EH (cell line): ENCODE data around the gene RABL2B.
A peak's percentile ranks its signal among the peaks of the same experiment; 100 is the strongest.
"Not testable (repeated sequence)": the region's sequence is repeated elsewhere in the genome, so short reads cannot be mapped to it uniquely, and the experiment has no call there.

Experiments used
- DNase-seq: peaks from one replicate; pipeline ENCODE4 v3.0.0-alpha.2; 2015; ENCODE audit warnings: low read depth

RABL2B gene

DNA sequence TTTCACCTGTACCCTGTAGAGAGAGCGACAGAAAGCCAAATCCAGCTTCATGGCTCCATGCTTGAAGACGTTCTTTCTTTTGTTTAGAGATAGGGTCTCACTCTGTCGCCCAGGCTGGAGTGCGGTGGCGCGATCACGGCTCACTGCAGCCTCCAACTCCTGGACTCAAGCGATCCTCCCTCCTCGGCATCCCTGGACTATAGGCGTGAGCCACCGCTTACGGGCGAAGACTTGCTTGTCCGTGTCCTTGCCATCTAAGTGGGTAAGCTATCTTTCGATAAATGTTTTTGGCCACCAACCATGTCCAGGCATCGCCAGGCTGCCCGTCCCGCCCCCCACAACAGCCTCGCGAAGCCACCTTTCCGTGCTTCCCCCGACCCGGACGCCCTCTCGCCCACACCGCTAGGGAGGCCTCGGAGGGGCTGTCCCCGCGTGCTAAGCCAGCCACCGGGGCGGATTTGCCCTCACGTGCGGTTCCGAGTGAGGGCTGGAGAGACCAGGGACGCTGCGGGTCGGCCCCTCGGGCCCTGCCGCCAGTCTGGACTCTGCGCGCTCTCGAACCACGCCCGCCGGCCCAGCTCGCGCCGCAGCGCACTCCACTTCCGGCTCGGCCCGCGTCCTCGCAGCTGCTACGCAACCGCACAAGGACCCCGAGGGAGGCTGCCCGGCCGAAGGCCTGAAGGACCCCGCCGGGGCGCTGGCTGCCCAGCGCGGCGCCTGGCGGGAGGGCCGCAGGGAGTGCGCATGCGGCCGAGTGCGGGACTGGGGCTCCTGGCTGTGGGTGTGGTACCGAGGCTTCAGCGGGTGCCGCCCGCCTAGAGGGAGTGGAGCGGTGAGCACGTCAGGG lies at the start of gene RABL2B:
Gene RABL2B, minus strand, starts transcription at position 604 of the 847 bp plus-strand sequence. CDS start 1,342 bp downstream, outside the sequence.
- peak; percentile 86 for DNase-seq

DNA sequence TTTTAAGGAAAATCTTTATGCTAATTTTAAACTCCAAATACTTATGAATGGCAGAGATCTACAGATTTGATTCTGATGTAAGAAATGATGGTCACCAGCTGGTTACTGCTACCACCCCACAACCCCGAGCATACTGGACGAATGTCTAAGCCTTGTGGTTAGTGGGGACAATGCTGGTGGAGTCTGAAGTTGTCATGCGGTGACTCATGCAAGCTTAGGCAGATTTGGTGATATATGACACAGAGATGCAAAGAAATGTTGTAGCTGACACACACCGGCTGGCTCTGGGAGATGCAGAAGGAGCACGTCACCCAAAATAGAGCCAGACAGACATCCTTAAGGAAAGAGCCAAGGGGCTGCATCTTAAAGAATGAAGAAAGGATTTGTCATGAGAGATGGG lies 3.5 kb upstream of the RABL2B start:
- DNase-seq, result not testable (repeated sequence)

GRCh38 chr22:50785289-50785688 lies 1.9 kb upstream of the RABL2B start:
- not testable (repeated sequence) for DNase-seq

DNA sequence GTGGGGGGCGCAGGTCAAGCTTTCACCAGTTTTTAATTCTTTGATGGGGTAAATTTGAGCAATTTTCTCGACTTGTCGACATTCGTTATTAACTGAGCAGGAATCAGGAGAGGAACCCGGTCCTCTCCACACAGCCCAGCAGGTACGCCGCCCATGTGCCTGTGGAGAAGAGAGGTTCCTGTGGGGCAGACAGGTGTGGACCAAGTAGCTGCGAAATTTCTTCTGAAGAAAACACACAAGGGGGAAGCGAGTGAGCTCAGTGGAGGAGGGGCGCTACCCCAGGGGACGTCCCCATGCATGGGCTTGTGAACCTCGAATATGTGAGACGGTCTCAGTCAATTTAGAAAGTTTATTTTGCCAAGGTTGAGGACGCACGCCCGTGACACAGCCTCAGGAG lies 442 bp upstream of the RABL2B start:
- DNase-seq, result not testable (repeated sequence)

GRCh38 chr22:50782253-50782652 lies 1.2 kb downstream of the RABL2B start:
- not testable (repeated sequence) for DNase-seq

DNA sequence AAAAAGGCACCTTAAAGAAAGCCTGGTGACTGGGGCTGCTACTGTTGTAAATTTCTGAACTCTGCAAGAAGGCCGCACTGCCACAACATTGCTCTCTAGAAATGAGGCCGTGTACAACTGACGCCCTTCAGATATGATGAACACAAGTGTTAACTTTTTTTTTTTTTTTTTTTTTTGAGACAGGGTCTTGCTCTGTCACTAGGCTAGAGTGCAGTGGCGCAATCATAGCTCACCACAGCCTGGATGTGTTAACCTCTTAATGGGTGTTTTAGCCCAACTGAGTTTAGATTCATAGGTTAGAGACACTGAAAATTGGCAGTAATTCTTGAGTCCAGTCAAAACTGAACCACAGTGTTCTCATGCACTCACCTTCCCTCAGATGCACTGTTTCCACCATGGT lies 3.2 kb downstream of the RABL2B start:
- not testable (repeated sequence) for DNase-seq

GRCh38 chr22:50777631-50778030 lies 5.8 kb downstream of the RABL2B start:
- DNase-seq, result not testable (repeated sequence)

GRCh38 chr22:50775132-50775531 lies 8.3 kb downstream of the RABL2B start:
- DNase-seq, result peak; percentile 43

DNA sequence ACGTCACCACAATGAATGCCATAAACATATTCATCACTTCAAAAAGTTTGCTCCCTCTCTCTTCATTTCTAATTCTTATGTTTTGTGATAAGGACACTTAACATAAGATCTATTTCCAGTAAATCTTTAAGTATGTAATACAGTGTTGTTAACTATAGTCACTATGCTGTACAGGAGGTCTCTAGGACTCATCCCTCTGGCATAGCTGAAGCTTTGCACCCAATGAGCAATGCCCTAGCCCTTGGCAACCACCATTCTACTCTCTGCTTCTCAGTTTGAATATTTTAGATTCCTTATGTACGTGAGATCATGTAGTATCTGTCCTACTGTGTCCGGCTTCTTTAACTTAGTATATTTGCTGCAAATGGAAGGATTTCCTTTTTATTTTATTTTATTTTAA lies 19.1 kb downstream of the RABL2B start:
- DNase-seq, result peak; percentile 32

- DNase-seq, result not testable (repeated sequence)
These were observed 21.6 kb downstream of the RABL2B start for GRCh38 chr22:50761829-50762228.

- peak; percentile 72 for DNase-seq
These were observed 23.7 kb downstream of the RABL2B start for GRCh38 chr22:50759597-50760341.

- peak; percentile 35 for DNase-seq
These were observed 26.4 kb downstream of the RABL2B start for GRCh38 chr22:50756949-50757491.

DNA sequence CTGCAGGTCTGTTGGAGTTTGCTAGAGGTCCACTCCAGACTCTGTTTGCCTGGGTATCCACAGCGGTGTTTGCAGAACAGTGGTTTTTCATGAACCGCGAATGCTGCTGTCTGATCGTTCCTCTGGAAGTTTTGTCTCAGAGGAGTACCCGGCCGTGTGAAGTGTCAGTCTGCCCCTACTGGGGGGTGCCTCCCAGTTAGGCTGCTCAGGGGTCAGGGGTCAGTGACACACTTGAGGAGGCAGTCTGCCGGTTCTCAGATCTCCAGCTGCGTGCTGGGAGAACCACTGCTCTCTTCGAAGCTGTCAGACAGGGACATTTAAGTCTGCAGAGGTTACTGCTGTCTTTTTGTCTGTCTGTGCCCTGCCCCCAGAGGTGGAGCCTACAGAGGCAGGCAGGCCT lies 27.0 kb downstream of the RABL2B start:
- not testable (repeated sequence) for DNase-seq

DNA sequence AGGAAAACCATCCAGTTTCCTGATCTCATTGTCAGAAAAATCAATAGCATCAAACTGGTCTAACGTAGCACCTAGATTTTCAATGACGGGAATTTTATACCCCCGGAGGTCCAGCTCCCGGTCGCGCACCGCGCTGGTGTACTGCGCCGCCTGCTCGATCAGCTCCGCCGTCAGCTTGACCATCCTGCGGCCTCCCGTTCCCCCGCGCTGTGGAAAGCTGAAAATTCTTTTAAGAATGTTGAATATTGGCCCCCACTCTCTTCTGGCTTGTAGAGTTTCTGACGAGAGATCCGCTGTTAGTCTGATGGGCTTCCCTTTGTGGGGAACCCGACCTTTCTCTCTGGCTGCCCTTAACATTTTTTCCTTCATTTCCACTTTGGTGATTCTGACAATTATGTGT lies 28.2 kb downstream of the RABL2B start:
- DNase-seq, result not testable (repeated sequence)

DNA sequence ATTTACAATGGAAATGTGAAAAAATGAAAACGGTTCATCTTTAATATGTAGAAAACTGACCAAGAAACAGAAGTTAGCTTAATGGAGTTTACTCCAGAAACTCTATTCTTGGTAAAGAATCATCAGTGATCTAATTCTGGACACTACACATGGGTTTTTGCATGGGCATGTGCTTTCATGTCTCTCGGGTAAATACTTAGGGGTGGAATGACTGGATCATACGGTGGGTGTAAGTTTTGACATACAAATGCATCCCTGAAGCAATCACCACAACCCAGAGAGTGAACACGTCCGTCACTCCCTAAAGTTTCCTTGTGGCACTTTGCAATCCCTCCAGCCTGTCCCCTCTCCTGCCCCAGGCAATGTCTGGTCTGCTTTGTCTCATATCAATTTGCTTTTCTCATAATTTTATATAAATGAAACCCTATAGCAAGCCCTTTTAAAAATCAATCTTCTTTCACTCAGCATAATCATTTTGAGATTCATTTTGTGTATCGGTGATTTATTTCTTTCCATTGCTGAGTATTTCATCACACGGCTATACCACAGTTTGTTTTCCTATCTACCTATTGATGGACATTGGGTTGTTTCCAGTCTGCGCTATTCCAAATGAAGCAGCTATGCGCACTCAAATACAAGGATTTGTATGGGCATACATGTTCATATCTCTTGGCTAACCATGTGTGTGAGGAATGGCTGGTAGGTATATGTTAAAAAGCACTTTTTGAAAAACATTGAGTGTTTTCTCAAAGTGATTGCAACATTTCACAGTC lies 33.9 kb downstream of the RABL2B start:
- not testable (repeated sequence) for DNase-seq

GRCh38 chr22:50748630-50749029 lies 34.8 kb downstream of the RABL2B start:
- not testable (repeated sequence) for DNase-seq

GRCh38 chr22:50747521-50747920 lies 35.9 kb downstream of the RABL2B start:
- not testable (repeated sequence) for DNase-seq

DNA sequence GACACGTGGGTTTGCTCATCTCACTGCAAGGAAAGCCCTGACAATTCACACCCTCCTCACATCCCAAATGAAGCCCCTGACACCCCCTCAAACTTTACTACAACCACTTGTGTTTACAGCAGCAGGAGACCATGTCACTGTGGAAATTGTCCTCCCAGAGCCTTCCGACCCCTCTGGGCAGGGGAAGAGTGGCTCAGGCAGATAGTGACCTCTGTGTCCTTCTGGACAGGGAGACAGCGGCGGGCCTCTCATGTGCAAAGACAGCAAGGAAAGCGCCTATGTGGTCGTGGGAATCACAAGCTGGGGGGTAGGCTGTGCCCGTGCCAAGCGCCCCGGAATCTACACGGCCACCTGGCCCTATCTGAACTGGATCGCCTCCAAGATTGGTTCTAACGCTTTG lies 39.0 kb downstream of the RABL2B start:
- not testable (repeated sequence) for DNase-seq

DNA sequence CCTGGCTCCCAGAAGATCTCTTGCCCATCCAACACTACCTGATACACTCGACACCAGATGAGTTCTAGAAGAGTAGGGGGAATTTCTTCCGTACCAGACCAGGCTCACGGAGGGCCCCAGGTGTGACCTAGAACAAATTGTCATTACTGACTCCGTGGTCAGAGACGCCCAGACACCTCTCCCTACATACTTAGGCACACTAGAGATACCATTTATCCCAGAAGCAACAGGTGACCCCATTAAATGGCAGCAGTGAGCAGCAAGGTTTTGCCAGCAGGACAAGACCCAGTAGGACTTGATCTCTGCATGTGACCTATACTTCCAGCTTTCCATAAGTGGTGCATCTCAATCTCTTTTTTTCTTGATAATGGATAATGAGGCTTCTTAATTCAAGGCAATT lies 42.7 kb downstream of the RABL2B start:
- DNase-seq, result not testable (repeated sequence)

- DNase-seq, result no peak
These were observed 43.5 kb downstream of the RABL2B start for GRCh38 chr22:50739894-50740293.

- no peak for DNase-seq
These were observed 44.2 kb downstream of the RABL2B start for GRCh38 chr22:50739279-50739691.
